ENCODE data around the gene COL4A1.

COL4A1 gene

DNA sequence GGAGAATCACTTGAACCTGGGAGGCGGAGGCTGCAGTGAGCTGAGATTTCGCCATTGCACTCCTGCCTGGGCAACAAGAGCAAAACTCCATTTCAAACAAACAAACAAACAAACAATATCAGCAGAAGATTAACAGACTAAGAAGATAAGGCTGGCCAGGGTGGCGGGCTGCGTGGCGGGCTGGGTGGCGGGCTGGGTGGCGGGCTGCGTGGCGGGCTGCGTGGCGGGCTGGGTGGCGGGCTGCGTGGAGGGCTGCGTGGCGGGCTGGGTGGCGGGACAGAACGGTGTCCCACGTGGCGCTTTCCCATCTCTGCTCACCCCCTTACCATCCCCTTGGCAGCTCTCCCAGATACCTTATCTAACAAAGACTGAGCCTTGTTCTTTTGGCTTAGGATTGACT is 196.2 kb downstream of the COL4A1 start:
- DNase-seq (ENCODE audit: low read depth) = no peak
- no peak overlapping the region for H3K4me3 ChIP-seq (ENCODE audit: low read depth, low read length)
- TF ChIP-seq, protein P1, sequence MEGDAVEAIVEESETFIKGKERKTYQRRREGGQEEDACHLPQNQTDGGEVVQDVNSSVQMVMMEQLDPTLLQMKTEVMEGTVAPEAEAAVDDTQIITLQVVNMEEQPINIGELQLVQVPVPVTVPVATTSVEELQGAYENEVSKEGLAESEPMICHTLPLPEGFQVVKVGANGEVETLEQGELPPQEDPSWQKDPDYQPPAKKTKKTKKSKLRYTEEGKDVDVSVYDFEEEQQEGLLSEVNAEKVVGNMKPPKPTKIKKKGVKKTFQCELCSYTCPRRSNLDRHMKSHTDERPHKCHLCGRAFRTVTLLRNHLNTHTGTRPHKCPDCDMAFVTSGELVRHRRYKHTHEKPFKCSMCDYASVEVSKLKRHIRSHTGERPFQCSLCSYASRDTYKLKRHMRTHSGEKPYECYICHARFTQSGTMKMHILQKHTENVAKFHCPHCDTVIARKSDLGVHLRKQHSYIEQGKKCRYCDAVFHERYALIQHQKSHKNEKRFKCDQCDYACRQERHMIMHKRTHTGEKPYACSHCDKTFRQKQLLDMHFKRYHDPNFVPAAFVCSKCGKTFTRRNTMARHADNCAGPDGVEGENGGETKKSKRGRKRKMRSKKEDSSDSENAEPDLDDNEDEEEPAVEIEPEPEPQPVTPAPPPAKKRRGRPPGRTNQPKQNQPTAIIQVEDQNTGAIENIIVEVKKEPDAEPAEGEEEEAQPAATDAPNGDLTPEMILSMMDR (IDR thresholded peaks at IDR 0.05; ENCODE audit: low read depth, low read length, missing control alignments) = no peak

DNA sequence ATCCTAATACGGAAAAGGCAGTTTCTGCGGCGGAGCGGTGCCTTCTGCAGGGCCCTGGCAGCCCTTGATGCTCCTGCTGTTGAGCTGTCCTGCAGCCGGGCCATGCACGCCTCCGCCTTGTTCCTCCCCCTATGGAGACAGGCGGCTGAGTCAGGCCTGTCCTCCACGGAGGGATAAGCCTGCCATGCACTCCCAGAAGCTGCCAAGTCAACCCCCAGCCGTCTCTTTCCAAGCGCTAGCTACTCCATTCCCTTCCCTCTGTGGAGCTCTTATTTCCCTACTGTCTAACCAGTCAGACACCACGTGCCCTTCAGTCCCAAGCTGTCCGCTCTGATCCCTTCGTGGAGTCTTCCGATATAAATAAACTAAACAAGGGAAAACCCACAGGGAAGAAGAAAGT is 197.0 kb downstream of the COL4A1 start:
- no peak for DNase-seq (ENCODE audit: low read depth)
- TF ChIP-seq, protein P1 (IDR thresholded peaks at IDR 0.05; ENCODE audit: low read depth, low read length, missing control alignments) = no peak
- H3K4me3 ChIP-seq (ENCODE audit: low read depth, low read length) = no peak overlapping the region

DNA sequence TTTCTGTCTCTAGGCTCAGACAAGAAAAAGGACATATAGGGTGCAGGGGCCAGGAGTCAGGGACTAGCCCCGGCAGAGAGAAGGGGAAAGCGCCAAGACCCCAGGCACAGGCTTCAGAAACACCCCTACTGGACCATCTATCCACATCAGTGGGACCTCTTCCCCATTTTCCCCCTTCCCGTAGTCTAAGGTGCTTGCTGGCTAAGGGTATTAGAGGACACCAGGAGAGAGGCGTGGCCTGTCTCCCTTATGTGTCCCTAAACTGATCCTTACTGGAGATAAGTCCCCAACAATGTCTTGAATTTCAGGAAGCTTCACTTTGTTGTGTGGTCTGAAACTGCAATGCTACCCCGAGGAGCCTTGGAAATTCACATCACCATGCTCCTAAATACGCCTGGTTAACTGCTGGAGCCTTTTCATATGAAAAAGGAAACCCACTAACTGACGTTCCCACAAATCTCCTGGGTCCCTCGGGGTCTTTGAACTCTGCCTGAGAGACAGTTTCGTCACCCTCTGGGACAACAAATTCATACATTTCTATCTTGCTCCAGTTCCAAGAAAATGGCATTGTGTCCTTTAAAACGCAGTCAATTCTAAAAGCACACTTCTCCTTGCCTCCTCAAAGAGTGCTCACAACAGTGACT is 197.7 kb downstream of the COL4A1 start:
- TF ChIP-seq, protein P1 (IDR thresholded peaks at IDR 0.05; ENCODE audit: low read depth, low read length, missing control alignments) = no peak
- no peak overlapping the region for H3K4me3 ChIP-seq (ENCODE audit: low read depth, low read length)
- DNase-seq (ENCODE audit: low read depth) = no peak

DNA sequence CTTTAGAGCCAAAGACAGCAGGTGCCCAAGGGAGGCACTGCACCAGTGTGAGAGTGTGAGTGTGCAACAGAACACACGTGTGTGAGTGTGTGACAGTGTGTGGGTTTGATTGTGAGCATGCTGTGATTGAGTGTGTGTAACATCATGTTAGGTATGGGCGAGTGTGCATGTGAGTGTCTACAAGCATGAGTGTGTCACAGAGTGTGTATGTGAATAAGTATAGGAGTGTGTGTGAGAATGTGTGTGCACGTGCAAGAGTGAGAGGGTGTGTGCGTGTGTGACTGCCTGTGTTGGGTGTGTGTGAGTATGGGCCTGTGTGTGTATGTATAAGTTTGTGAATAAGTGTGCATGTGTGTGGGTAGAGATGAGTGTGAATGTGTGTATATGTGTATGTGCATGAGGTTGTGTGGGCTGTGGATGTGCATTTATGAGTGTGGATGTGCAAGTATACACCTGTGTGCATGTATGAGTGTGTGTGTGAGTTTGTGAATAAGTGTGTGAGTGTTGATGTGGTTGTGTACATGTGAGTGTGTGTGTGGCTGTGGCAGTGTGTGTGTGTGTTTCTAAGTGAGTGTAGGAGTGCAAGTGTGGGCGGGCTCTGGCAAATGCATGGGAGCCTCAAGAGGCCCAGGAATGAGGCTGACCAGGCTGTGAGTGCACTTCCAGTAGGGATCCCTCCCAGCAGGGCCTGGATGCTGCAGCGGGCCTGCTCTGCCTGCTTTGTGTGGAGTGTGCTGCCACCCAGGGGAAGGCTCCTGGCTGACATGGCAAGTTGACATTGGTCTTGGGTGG is 198.4 kb downstream of the COL4A1 start:
- TF ChIP-seq, protein P1 (IDR thresholded peaks at IDR 0.05; ENCODE audit: low read depth, low read length, missing control alignments) = no peak
- no peak for DNase-seq (ENCODE audit: low read depth)
- H3K4me3 ChIP-seq (ENCODE audit: low read depth, low read length) = no peak overlapping the region

DNA sequence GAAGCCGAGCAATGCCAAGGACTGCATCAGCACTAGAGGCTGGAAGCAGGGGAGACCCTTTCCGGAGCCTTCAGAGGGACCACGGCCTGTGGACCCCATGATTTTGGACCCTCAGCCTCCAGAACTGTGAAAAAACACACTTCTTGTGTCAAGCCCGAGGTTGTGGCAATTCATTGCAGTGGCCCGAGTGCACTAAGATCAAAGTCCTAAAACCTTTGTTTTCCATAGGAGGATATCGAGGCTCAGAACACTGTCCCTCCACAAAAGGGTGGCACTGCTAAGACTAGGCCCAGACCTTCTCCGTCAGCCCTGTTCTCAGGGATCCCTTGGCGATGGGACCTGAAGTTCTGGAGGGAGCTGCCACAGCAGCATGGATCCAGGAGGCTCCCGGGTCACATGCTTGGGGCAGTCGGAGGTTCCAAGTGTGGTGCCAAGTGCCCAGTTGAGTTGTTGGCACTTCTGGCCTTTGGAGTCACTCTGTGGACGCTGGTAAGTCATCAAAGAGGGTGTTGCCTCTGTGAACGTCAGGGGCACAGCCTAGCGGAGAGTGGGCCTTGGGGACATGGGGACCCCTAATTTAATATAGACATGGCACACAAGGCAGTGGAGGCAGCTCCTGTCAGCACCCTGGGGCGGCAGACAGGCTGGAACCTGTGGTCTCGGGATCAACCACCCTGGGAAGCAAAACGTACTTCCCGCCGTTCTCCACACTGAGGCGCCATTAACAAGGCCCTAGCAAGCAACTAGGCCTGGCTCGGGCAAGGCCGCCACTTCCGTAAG is 199.2 kb downstream of the COL4A1 start:
- DNase-seq (ENCODE audit: low read depth) = no peak
- TF ChIP-seq, protein P1 (IDR thresholded peaks at IDR 0.05; ENCODE audit: low read depth, low read length, missing control alignments) = peak; percentile 17

DNA sequence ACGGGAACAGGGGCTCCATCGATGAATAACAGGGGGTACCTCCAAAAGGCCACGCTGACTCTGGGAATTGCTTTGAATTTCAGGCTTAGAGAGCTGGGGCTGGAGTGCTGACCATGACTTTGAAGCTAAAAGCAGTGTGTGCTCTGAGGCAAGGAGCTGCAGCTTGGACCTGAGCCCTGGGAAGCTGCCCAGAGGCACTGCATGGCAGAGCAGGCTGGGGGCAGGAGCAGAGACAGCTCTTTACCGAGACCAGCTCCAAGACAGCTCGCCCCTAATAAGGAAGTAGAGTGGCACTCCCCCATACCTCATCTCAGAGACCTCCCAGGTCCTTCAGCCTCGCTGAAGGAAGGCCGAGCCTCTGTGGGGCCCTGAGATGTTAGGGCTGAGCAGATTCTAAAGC is 200.2 kb downstream of the COL4A1 start:
- TF ChIP-seq, protein P1 (IDR thresholded peaks at IDR 0.05; ENCODE audit: low read depth, low read length, missing control alignments) = no peak
- DNase-seq (ENCODE audit: low read depth) = no peak
- no peak overlapping the region for H3K4me3 ChIP-seq (ENCODE audit: low read depth, low read length)

More for the DNA sequence above, 199.2 kb downstream of the COL4A1 start:
- no peak overlapping the region for H3K4me3 ChIP-seq (ENCODE audit: low read depth, low read length)

Measured in GM12864 (cell line).